ENCODE results near the gene ZNF571.

ZNF571 gene

DNA sequence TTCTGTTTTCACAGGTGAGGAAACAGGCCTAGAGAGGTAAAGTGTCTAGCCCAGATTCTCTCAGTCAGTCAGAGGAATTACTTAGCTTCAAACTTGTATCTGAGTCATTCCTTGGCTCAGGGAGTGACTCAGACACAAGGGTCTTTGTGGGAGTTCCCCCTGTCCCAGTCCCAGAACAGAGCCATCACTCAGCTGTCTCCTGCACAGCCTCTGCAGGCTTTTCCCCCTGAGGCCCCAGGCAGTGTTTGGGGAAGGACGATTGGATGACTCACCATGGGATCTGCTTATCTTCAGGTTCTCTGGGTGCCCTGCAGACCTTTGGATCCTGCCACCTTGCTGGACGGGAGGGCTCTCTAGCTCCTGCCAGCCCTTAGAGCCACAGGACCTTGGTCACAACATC is 74.7 kb downstream of the ZNF571 start:
- no peak for DNase-seq (ENCODE audit: low read depth, low spot score)
- POLR2A ChIA-PET: no interaction called here
- TF ChIP-seq, protein P1, sequence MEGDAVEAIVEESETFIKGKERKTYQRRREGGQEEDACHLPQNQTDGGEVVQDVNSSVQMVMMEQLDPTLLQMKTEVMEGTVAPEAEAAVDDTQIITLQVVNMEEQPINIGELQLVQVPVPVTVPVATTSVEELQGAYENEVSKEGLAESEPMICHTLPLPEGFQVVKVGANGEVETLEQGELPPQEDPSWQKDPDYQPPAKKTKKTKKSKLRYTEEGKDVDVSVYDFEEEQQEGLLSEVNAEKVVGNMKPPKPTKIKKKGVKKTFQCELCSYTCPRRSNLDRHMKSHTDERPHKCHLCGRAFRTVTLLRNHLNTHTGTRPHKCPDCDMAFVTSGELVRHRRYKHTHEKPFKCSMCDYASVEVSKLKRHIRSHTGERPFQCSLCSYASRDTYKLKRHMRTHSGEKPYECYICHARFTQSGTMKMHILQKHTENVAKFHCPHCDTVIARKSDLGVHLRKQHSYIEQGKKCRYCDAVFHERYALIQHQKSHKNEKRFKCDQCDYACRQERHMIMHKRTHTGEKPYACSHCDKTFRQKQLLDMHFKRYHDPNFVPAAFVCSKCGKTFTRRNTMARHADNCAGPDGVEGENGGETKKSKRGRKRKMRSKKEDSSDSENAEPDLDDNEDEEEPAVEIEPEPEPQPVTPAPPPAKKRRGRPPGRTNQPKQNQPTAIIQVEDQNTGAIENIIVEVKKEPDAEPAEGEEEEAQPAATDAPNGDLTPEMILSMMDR (IDR thresholded peaks at IDR 0.05; ENCODE audit: insufficient read depth, low read length, missing control alignments): no peak
- CTCF ChIA-PET: no interaction called here
- no peak overlapping the region for H3K4me3 ChIP-seq (ENCODE audit: low read depth, low read length)

Measured in AG04449 (cell line).